Testis (tissue), 2 donors: ENCODE measurements around the gene CRAT.

Experiments
- CTCF ChIP-seq, 3 experiments: fragments of 450-650 bp in 2 of 3; fragments of 200-600 bp in 1 of 3; sonication (generic) in 1 of 3; IDR thresholded peaks; one replicate each; pipeline ENCODE4 v1.5.1; 2016 to 2019; ENCODE audit warnings: antibody characterized with exemption in 3 of 3, mild to moderate bottlenecking in 2 of 3, moderate library complexity in 1 of 3
- POLR2A ChIP-seq: fragments of 450-650 bp; IDR thresholded peaks from one replicate; pipeline ENCODE4 v1.6.1; 2017; ENCODE audit warnings: antibody characterized with exemption, mild to moderate bottlenecking, moderate library complexity

DNA sequence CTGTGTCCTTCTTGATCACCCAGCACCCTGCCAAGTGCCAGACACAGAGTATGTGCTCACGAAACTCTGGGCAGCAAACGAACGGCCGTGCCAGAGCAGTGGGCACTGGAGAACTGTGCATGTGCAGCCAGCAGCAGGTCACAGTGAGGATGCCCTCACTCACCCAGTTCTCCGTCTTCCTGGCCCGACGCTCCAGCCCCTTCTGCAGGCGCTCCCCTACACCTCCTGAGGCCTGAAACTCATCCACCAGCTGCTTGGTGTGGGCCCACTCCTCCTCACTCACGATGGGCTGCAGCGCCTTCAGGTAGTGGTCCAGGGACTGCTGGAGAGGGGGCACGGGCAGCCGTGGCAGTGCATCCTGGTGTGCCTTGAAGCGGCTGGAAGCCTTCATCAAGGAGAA lies 2.9 kb downstream of the CRAT start:
- TF ChIP-seq POLR2A: no peak
- no peak for TF ChIP-seq CTCF (IDR thresholded peaks at IDR 0.05)
